HTR-8/SVneo (cell line): ENCODE results near the gene PRF1.
"Not testable (repeated sequence)": the region's sequence is repeated elsewhere in the genome, so short reads cannot be mapped to it uniquely, and the experiment has no call there.

Source experiments
- DNase-seq: peaks from one replicate; pipeline ENCODE4 v3.0.0; 2011; ENCODE audit warnings: low spot score, mixed read lengths; ENCODE audit not compliant: insufficient read length
- FAIRE-seq: peaks from 2 replicates; lab custom pipeline; 2011; peaks lifted over from hg19 to GRCh38; lab: Jason Lieb, UNC

The PRF1 gene

DNA sequence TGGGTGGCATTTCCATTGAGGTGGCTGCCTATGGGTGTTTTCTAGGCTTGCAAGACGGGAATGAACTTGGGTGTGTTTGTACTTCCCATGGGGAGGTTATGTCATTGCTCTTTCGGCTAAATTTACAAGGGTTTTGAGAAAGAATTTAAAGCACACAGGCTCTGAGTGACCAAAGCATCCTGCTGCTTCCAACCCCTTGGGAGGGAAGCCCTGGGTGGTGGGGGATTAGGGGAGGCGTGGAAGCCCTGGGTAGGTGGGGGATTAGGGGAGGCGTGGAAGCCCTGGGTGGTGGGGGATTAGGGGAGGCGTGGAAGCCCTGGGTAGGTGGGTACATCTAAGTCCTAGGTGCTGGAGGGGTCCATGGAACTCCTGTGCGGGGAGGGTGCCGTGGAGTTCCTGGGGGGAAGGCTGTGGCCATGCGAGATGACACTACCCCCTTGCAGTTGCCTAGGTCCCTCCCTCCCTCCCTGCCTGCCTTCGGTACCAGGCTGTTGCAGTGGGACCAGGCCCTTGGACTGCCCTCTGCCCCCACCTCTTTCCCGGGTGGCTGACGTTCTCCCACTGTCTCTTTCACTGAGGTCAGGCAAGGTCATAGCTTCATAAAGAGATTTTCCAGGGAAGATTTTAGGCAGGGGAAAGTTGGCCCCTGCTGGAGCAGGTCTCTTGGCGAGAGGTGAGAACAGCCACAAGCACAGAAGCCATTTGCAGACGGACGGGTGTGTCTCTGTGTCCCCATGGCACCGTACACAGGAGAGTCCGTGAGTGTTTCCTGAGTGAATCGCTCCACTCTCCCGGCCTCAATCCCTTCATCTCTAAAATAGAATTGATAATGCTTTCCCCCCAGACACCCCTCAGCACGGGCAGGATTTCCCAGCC, 19.5 kb downstream of the PRF1 start:
- DNase-seq = no peak
- no peak for FAIRE-seq

DNA sequence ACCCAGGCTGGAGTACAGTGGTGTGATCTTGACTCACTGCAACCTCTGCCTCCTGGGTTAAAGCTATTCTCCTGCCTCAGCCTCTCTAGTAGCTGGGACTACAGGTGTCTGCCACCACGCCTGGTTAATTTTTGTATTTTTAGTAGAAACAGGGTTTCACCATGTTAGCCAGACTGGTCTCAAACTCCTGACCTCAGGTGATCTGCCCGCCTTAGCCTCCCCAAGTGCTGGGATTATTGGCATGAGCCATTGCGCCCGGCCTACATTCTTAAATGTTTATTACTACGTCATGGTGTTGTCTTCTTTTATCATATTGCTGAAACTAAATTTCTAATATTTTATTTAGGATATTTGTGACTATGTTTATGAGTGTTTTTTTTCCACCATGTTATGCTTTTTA, 21.4 kb downstream of the PRF1 start:
- FAIRE-seq = not testable (repeated sequence)

DNA sequence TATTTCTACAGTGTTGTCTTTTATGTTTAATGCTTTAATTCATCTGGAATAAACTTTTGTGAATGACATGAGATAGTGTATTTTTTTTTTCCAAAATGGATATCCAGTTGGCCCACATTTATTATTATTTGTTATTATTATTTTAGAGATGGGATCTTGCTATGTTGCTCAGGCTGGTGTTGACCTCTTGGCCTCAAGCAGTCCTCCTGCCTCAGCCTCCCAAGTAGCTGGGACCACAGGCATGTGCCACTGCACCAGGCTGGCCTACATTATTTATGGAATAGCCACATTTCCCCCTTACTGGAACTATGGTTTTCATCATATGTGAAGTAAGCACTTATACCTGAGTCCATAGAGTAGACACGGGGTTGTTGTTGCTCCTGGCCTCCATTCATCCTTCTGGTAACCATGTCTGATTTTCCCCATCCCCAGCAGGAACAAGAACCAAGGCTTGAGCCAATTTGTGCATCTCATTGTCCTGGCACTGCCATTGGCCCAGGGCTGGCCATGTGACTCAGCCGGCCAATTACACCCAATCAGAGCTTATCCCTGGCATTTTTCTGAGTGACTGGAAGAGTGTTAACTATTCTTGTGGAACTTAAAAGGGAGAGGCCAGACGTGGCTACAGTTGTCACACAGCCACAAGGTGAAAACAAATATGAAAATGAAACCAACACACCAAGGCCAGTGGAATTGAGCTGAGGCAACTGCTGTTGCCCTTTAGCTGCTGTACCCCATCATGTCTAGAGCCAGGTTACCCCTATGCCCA, 23.1 kb downstream of the PRF1 start:
- DNase-seq (no peak), FAIRE-seq (peak; percentile 55)

More for the DNA sequence above, 21.4 kb downstream of the PRF1 start:
- DNase-seq = not testable (repeated sequence)

DNA sequence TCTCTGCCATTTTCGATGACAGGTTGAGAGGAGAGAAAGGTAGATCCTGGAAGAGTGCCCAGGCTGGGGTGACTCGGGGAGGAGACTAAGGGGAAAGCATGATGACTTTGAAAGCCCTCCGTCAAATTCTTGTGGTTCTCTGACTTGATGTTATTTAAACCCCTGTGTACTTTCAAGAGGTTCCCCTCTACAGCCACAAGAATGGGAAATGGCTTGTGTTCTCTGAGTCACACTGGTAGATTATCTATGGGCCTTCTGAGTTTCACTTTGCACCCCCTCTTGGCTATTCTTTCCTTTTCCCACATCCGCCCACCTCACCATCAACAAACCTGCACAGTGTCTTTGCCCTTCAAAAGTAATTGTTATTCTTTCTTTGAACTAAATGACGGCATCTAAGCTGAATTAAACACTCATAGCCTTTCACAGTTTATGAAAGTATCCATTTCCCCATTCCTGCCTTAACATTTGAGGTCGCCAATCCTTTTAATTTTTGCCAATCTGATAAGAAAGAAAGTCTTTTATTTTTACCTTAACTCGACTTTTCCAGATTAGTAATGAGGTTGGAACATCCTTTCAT, 24.1 kb downstream of the PRF1 start:
- FAIRE-seq (no peak), DNase-seq (peak; percentile 53)

DNA sequence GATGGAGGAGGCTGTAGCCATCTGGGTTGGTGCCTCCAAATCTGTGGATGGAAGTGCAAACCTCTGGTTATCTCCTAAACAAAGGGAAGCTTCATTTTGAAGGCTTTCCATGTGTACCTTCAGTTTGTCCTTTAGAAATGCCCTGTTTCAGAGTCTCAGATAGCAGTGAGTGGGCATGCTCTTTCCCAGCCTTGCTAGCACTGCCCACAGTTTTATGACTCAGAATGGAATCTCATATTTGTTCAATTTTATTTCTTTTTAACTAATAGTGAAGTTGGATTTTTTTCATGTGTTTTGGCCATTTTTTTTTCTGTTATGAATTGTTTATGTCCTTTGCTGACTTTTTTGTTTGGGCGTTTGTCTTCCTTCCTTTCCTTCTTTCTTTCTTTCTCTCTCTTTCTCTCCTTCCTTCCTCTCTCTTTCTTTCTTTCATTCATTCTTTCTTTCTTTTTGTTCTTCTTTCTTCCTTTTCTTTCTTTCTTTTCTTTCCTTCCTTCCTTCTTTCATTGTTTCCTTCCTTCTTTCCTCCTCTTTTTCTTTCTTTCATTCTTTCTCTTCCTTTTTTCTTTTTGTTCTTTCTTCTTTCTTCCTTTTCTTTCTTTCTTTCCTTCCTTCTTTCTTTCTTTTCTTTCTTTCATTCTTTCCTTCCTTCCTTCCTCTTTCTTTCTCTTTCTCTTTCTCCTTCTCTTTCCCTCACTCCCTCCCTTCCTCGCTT, 25.6 kb downstream of the PRF1 start:
- DNase-seq (no peak), FAIRE-seq (no peak)

DNA sequence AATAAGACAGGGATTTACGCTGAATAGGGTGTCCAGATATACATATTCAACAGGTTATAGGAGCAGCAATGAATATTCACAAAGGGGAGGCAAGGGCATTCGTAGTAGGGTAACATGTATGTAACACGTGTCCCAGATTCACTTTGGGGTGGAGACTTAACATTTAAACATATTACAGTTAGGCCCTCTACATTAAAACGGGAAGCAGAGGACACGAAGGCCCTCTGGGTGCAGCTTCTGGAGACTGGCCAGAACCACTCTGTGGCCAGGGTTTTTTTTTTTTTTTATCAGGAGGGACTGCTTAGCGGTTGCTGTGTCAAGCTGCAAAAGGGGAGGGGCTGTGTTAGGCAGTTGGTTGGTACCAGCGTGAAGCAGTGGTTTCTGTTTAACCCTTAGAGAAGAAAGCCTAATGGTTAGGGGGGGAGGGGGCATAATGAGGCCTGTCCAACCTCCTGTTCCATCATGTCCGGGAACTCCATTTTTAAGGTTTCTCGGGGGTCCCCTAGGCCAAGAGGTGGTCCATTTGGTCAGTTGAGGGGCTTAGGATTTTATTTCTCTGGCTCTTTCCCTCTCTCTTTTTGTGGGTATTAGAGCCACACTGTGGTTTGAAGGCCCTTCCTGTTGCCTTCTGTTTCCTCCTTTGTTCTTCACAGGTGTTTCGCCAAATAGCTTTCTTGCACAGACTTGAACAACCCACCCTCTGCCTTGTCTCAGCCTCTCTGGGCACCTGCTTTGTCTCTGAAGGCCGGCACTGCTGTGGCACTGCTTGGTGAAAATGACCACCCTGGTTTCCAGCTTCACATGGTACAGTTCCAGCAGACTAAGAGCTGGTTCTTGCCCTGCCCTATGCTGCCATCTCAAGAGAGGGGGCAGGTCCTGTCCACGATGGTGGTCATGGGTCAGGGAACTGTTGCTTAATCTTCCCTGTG, 26.4 kb downstream of the PRF1 start:
- DNase-seq (no peak), FAIRE-seq (no peak)

DNA sequence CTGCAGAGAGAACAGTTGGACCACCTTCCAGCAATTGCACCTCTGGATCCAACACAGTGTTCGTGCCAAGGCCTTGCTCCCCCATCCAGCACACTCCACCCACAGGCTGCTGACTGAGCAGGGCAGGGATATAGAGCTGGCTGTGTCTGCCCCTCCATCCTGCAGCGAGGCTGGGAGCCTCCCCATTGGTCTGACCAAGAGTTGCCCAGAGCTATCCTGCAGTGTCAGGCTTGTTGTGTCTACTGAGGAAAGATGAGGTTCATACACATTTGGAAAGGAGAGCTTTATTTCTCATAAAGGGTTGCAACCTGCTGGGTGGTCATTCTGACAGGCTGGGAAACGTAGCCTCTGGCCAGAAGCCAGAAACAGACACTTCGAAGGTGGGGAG, 27.1 kb downstream of the PRF1 start:
- no peak for FAIRE-seq
- DNase-seq = no peak

DNA sequence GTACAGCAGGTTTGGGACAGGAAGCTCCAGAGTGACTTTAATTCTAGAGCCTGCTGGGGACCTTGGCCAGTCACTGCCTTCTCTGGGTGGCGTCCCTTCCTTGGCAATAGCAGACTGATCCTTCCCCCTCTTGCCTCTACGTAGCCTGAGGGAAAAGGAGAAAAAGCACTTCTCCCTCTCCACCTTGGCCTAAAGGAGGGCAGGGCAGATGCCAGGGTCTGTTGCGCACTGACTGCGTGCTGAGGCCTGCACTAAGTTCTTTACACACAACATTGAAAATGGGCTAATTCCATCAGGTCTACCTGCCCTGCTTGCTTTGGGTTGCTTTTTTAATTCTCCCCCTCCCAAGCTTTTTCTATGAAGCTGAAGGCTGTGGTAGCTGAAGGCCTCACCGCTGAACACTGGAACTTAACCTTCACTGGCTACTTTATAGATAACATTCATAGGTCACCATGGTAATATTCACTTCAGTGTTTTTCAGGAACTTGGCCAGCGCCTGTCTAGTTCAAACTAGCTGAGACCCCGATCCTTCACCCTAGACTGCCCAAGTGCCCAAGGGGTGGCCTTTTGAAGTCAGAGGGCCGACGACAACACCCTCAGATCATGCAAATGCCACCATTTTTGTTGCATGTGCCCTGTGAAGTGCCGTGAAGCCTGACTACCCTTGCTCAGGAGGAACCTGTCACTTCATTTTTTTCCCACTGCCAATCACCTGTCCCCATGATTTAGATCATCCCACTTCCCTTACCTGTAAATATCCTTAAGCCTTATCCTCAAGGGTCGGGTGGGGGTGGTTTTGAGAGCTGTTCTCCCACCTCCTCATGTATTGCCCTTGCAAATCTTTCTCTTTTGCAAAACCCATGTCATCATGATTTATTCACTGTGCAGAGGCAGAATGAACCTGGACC, 28.7 kb downstream of the PRF1 start:
- no peak for FAIRE-seq
- no peak for DNase-seq

DNA sequence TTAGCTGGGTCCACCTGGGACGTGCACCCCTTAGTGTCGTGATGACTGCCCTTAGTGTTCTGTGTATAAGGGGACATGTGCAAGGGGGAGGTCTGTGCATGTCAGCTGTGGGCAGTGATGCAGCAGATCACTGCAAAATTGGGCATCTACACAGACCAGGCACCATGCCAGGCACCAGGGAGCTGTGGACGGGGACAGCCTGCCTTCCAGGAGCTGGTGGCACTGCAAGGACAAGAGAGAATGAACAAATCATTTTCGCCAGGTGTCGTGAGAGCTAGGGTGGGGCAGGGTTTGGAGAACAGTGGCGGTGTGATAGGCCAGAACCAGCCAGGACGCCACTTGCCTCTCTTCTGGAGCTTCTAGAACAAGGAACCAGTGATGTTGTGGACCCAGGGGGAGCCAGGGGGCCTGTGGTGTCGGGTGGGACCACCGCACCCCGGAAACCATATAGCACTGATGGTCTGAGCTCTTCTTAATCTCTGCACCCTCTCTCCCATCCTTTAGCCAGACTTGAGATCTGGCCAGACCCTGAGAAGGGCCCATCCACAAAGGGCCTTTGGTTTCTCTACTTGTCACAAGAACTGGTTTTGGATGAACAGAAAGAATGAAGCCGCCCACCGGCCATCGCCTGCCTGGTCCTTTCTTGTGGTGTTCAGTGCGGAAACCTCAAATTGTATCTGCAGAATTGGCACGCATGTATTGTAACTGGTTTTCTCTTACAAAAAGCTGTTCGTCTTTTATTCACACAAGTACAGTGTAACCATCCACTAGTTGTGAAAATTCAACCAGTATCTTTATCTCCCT, 30.7 kb downstream of the PRF1 start:
- DNase-seq (no peak), FAIRE-seq (no peak)

DNA sequence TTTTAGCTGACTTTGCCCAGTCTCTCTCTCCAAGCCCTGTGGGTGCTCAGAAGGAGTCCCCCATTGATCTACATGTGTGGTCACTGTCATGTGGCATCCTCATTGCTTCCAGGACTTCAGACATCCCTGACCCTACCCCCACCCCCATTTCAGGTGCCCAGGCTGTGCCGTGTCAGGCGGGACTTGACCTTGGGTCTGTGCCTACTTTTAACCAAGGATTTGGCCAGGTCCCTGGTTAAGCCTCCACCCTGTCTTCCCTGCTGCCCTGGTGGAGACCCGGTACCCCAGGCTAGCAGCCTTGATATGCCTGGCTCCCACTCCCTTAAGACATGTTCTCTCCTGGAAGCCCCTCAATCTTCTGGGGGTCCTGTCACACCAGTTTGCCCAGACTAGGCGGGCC, 31.3 kb downstream of the PRF1 start:
- DNase-seq = no peak
- no peak for FAIRE-seq

DNA sequence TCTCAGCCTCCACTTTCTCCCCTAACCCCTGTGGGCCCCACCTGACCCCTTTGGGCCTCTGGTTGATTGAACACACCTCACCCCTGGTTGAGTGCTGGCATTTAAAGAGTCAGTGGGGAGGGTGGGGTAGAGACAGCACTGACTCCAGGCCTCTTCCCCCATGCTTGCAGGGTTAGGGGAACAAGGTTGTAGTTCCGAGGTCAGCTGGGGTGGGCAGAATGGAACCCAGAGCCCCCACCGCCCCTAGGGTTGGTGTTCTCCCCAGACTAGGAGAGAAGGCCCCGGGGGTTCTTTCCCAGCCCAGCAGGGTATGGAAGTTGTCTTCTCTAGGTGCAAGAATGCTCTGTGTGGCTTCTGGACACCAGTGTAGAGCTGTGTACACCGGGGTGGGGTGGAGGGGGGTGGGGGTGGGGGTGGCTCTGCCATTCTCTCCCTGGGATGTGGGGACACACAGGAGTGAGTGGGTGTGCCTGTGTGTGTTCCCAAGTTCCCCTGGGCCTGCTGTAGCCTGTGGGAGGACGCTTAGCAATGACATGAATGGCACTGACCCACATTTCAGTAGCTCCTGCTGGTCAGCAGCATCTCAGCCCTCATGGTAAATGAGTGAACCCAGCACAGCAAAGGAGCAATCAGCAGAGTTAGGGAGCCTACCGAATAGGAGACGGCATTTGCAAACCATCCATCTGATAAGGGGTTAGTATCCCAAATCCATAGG, 33.6 kb downstream of the PRF1 start:
- DNase-seq = no peak
- FAIRE-seq = no peak

DNA sequence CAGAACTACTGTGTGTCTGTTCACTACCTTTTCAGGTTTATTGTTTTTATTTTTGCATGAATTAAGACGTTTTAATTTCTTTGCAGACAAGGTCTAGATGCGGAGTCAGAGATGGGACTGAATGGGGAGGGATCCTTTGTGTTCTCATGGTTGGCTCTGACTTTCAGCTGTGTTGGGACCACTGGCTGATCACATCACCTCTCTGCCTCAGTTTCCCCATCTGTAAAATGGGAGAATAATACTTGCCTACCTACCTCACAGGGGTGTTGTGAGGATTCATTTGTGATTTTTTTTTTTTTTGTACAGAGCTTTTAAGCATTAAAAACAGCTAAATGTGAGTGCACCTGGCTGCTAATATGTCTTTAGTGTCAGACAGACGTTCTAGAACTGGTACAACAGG, 34.4 kb downstream of the PRF1 start:
- DNase-seq (no peak), FAIRE-seq (no peak)

DNA sequence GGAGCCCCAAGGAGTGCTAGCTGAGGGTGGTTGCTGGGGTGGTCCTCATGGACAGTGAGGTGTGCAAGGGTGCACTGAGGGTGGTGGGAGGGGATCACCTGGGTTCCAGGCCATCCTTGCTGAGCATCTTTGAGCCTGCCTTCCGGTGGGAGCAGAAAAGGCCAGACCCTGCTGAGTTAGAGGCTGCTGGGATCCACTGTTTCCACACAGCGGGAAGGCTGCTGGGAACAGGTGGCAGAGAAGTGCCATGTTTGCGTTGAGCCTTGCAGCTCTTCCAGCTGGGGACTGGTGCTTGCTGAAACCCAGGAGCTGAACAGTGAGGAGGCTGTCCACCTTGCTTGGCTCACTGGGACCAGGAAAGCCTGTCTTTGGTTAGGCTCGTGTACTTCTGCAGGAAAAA, 34.9 kb downstream of the PRF1 start:
- FAIRE-seq = no peak
- no peak for DNase-seq

DNA sequence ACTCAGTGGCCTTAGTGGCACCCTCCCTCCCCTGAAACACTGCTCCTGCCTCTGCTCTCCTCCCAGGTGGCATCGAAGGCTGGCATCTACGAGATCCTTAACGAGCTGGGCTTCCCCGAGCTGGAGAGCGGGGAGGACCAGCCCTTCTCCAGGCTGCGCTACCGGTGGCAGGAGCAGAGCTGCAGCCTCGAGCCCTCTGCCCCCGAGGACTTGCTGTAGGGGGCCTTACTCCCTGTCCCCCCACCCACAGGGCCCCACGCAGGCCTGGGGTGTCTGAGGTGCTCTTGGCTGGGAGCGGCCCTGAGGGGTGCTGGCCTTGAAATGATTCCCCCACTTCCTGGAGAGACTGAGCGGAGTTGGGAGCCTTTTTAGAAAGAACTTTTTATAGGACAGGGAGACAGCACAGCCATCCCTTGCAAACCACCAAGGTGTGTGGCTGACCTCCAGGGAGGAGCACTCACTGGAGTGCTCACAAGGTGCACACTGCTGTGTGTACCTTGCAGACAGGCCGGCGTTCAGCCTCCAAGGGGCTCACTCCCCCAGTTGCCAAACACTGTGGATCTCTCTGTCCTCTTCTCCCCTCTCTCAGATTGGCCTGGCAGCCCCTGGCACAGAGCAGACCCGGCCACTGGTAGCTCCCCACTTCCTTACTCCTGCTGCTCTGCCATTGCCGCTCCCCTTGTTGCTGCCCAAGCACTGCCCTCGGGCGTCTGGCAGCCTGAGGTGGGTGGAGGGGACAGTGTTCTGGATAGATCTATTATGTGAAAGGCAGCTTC, 35.8 kb downstream of the PRF1 start:
- FAIRE-seq = no peak
- DNase-seq = no peak

DNA sequence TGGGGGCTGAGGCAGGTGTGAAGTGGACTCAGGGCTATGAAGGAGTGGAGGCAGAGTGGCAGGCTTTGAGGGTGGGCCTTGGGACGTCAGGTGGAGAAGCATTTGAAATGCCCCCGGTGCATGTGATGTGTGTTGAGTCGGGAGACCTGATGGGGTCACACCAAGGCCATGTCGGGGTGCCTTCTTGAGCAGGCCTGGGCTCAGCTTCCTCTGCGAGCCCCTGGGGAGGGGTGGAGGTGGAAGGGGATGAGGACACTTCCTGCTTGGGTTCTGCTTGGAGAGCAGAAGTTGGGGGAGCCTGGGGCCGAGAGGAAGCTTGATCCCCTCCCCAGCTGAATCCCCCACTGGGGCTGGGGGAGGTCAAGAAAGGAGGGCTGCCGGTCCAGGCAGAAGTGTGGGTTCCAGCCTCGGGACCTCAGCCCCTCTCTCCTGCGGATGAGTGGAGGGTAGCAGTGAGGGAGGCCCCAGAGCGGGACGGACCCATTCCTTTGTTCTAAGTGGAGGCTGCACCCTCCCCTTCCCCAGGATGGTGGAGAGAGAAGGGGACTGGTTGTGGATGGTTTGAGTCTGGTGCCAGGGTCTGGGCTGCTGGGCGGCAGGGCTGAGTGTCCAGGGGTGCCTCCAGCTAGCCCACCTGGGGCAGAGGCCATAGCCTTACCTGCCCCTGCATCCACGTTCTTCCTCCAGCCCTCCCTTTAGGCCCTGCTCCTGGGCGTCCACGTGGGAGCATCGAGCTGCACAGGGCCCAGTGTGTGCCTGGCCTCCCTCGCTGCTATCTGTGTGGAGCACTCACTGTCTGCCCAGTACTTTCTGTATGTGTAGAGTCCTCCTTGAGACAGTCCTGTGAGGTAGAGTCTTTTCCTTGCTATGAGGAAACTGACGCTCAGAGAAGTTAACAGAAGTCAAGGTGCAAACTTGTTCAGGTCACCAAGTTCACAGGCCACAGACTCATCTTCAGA, 36.7 kb downstream of the PRF1 start:
- FAIRE-seq (no peak), DNase-seq (no peak)
